ENCODE measurements around the gene TIMM23. TPM values are rescaled to one million over a fixed set of nuclear protein-coding genes. Genes with fewer than 3 reads are reported as not detected.

Gene TIMM23
- total RNA-seq, 3 donors from 2014 or later, result 55.4 to 60.7 (median 57.1) TPM

DNA sequence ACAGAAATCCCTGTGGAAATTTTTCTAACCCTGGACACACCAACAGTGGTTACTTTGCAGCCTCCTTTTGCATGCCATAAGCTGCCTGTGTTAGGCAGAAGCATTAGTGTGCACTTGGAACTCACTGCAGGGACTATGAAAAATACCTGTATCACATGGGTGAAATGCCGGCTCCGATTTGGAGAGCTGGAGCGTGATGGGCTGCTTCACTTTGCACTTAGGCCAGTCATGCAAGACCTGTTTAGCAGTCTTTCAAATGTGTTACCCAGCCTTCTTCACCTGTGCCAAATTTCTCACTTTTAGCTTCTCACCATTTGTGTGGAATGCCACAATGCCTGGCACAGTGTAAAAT lies 46.9 kb downstream of the TIMM23 start:
- TF ChIP-seq CTCF (IDR thresholded peaks at IDR 0.05), result no peak
- no peak for TF ChIP-seq POLR2A (IDR thresholded peaks at IDR 0.05)
- no peak for TF ChIP-seq POLR2AphosphoS5 (IDR thresholded peaks at IDR 0.05)
- peaks cover 7 to 12% of the 10 kb centered on the region in 2 donors for H3K4me1 ChIP-seq
- H3K36me3 ChIP-seq, result no peaks in the 10 kb centered on the region
- no peak overlapping the region for H3K4me3 ChIP-seq
- H3K27ac ChIP-seq, result no peak overlapping the region
- H3K9me3 ChIP-seq, result no peaks in the 10 kb centered on the region
- DNase-seq (ENCODE audit: low spot score in 2 of 2), result no peak
- intact Hi-C loops (cut with DNase I; ENCODE audit: low total_unique reads), result no loop called here
- H3K27me3 ChIP-seq, result no peaks in the 10 kb centered on the region

DNA sequence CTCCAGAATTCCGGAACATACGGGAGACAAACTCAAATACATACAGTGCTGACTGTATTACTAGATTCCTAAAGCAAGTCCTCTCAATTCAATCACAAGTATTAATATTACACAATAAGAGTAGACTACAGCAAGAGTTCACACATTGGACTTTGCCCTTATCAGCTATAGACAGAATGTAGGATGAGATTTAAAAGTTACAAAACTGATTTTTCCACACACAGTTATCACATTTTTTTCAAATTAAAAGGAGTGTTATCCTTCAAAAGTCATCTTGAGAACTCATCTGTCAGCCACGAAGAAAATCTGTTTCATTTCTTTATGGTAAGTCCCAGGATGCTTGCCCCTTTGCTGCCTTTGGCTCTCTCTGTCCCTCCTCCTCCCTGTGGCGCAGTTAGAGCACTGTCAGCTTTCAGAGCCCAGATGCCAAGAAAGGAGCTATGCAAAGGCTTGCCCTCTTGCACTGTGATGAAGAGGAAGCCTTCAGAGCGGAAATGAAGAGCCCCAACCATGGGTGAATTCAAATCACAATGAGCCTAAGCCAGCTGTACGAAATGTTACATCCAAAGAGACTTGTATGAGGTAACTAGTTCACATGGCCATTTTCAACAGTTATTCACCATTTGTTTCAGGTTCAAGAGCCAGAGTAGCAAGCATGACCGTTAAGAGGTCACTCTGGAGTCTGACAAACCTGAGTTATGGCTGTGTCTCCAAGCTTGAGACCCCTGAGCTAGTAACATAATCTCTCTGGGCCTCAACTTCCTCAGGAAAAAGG lies 47.5 kb downstream of the TIMM23 start:
- Histone ChIP-seq H3K27me3 (no peaks in the 10 kb centered on the region), H3K36me3 (no peaks in the 10 kb centered on the region), H3K27ac (no peak overlapping the region), H3K4me1 (peaks cover 7 to 12% of the 10 kb centered on the region in 2 donors), H3K4me3 (no peak overlapping the region), H3K9me3 (no peaks in the 10 kb centered on the region)
- DNase-seq (ENCODE audit: low spot score in 2 of 2), result no peak
- TF ChIP-seq CTCF (IDR thresholded peaks at IDR 0.05), result no peak
- no peak for TF ChIP-seq POLR2A (IDR thresholded peaks at IDR 0.05)
- no peak for TF ChIP-seq POLR2AphosphoS5 (IDR thresholded peaks at IDR 0.05)
- intact Hi-C loops (cut with DNase I; ENCODE audit: low total_unique reads), result no loop called here

DNA sequence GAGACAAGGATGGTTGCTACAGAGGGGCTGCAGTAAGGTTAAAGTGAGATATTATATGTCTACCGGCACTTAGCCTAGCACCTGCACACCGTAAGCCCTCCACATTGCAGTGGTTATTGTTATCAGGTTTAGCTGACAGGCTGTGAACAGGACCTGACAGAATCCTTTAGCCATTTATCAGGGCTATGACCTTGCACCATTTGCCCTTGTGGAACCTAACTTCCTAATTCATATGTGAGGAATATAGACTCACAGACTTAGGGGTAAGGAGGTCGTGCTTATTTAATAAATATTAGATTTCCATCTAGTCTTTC lies 48.0 kb downstream of the TIMM23 start:
- H3K9me3 ChIP-seq, result no peaks in the 10 kb centered on the region
- DNase-seq (ENCODE audit: low spot score in 2 of 2), result no peak
- no peak overlapping the region for H3K27ac ChIP-seq
- H3K36me3 ChIP-seq, result no peaks in the 10 kb centered on the region
- TF ChIP-seq POLR2A (IDR thresholded peaks at IDR 0.05) (no peak), POLR2AphosphoS5 (IDR thresholded peaks at IDR 0.05) (no peak), CTCF (IDR thresholded peaks at IDR 0.05) (no peak)
- H3K4me3 ChIP-seq, result no peak overlapping the region
- intact Hi-C loops (cut with DNase I; ENCODE audit: low total_unique reads), result no loop called here
- H3K27me3 ChIP-seq, result no peaks in the 10 kb centered on the region
- H3K4me1 ChIP-seq, result peaks cover 7 to 12% of the 10 kb centered on the region in 2 donors

DNA sequence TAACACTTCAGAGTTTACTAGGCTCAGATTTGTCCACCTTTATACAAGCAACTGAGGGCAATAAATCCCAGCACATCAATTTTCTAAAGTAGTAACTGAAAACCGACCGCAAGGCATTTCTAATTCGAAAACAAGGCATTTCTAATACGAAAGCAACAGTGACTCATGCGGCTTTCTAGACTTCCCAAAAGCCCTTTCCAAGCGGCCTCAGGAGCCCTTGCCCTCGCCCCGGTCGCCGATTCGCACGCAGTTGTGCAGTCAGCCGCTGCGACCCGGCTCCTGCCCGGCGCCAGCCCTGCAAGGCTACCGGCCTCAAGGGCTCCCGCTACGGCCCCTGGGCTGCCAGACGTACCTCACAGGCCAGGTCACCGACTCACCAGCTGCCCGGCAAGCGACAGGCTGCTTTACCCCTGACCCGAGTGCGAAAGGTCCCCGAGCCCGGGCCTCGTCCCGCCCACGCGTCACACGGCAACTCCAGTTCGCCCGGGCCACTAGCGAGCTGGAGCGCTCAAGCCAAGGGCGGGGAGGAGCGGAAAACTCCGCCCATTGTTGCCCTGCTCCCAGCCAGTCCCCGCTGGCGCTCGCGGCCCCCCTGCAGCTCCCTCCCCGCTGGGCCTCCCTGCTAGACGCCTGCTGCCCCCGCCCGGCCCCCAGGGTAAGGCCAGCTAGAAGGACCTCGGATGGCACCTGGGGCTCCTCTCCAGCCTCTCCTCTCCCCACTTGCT lies 50.9 kb downstream of the TIMM23 start:
- intact Hi-C loops (cut with DNase I; ENCODE audit: low total_unique reads), result no loop called here
- Histone ChIP-seq H3K4me3 (peak overlapping the region; percentile 57 to 75 (median 58)), H3K4me1 (peaks cover 7 to 16% of the 10 kb centered on the region in 2 donors), H3K27ac (peak overlapping the region; percentile 79 to 90), H3K27me3 (no peaks in the 10 kb centered on the region), H3K36me3 (no peaks in the 10 kb centered on the region), H3K9me3 (no peaks in the 10 kb centered on the region)
- TF ChIP-seq CTCF (IDR thresholded peaks at IDR 0.05) (no peak), POLR2A (IDR thresholded peaks at IDR 0.05) (no peak), POLR2AphosphoS5 (IDR thresholded peaks at IDR 0.05) (peak in 2 of 3 donors; percentile 31 to 33)
- peak; percentile 80 for DNase-seq (ENCODE audit: low spot score in 2 of 2)

- Histone ChIP-seq H3K4me1 (peaks cover 0 to 13% of the 10 kb centered on the region in 2 donors), H3K36me3 (no peaks in the 10 kb centered on the region), H3K9me3 (no peaks in the 10 kb centered on the region), H3K4me3 (no peak overlapping the region), H3K27ac (no peak overlapping the region), H3K27me3 (no peaks in the 10 kb centered on the region)
- intact Hi-C loops (cut with DNase I; ENCODE audit: low total_unique reads), result no loop called here
- no peak for TF ChIP-seq POLR2AphosphoS5 (IDR thresholded peaks at IDR 0.05)
- TF ChIP-seq CTCF (IDR thresholded peaks at IDR 0.05), result no peak
- TF ChIP-seq POLR2A (IDR thresholded peaks at IDR 0.05), result no peak
- DNase-seq (ENCODE audit: low spot score in 2 of 2), result no peak
Measured at GRCh38 chr10:46024948-46025347, 52.7 kb downstream of the TIMM23 start.
